H54 (cell line): ENCODE data around the gene LEMD1.
A peak's percentile ranks its signal among the peaks of the same experiment; 100 is the strongest.

Experiments
- DNase-seq: peaks from one replicate; pipeline ENCODE4 v3.0.0; 2011; ENCODE audit warnings: low spot score, mixed read lengths; ENCODE audit not compliant: insufficient read length
- FAIRE-seq: peaks from 3 replicates; lab custom pipeline; 2011; peaks lifted over from hg19 to GRCh38; lab: Jason Lieb, UNC
- POLR2A ChIP-seq: IDR thresholded peaks from 2 replicates; pipeline ENCODE4 v1.6.1; 2011; ENCODE audit warnings: low read depth, mild to moderate bottlenecking, low read length

The LEMD1 gene

GRCh38 chr1:205421798-205422197 lies at the start of gene LEMD1:
TSS of gene LEMD1 (minus strand) at chr1:205422056. CDS start at chr1:205420536, 1,520 bp downstream.
- DNase-seq (no peak), FAIRE-seq (no peak)
- no peak for TF ChIP-seq POLR2A

- no peak for TF ChIP-seq POLR2A
- FAIRE-seq (no peak), DNase-seq (no peak)
These were observed 48.3 kb upstream of the LEMD1 start for GRCh38 chr1:205470131-205470530.

- TF ChIP-seq POLR2A = no peak
- DNase-seq = no peak
- no peak for FAIRE-seq
These were observed 44.9 kb upstream of the LEMD1 start for GRCh38 chr1:205466595-205467220.

GRCh38 chr1:205465392-205465791 lies 43.5 kb upstream of the LEMD1 start:
- DNase-seq (no peak), FAIRE-seq (no peak)
- no peak for TF ChIP-seq POLR2A

GRCh38 chr1:205458777-205459566 lies 37.1 kb upstream of the LEMD1 start:
- FAIRE-seq (no peak), DNase-seq (peak; percentile 61)
- no peak for TF ChIP-seq POLR2A

- FAIRE-seq (no peak), DNase-seq (no peak)
- TF ChIP-seq POLR2A = no peak
These were observed 35.3 kb upstream of the LEMD1 start for GRCh38 chr1:205456868-205457745.

GRCh38 chr1:205456383-205456867 lies 34.6 kb upstream of the LEMD1 start:
- FAIRE-seq = no peak
- no peak for TF ChIP-seq POLR2A
- DNase-seq = no peak

- TF ChIP-seq POLR2A = no peak
- FAIRE-seq (no peak), DNase-seq (no peak)
These were observed 33.9 kb upstream of the LEMD1 start, which contains the start of gene BLACAT1 for GRCh38 chr1:205455581-205456382. TSS of gene BLACAT1 (minus strand) at chr1:205456045.

- TF ChIP-seq POLR2A = no peak
- no peak for DNase-seq
- no peak for FAIRE-seq
These were observed 33.1 kb upstream of the LEMD1 start for GRCh38 chr1:205454903-205455335.

GRCh38 chr1:205453466-205453865 lies 31.6 kb upstream of the LEMD1 start:
- no peak for TF ChIP-seq POLR2A
- no peak for DNase-seq
- FAIRE-seq = no peak

- FAIRE-seq (no peak), DNase-seq (no peak)
These were observed 31.1 kb upstream of the LEMD1 start for GRCh38 chr1:205452933-205453332.

GRCh38 chr1:205452364-205452763 lies 30.5 kb upstream of the LEMD1 start:
- TF ChIP-seq POLR2A = no peak
- no peak for FAIRE-seq
- DNase-seq = no peak

More at GRCh38 chr1:205452933-205453332, 31.1 kb upstream of the LEMD1 start:
- TF ChIP-seq POLR2A = no peak

GRCh38 chr1:205451759-205452164 lies 29.9 kb upstream of the LEMD1 start:
- no peak for TF ChIP-seq POLR2A
- DNase-seq = no peak
- no peak for FAIRE-seq

GRCh38 chr1:205451202-205451601 lies 29.3 kb upstream of the LEMD1 start:
- DNase-seq = no peak
- no peak for FAIRE-seq
- no peak for TF ChIP-seq POLR2A
